ENCODE measurements around the gene STAT2.
"Not testable (repeated sequence)": the region's sequence is repeated elsewhere in the genome, so short reads cannot be mapped to it uniquely, and the experiment has no call there.

Gene STAT2

GRCh38 chr12:56361487-56362129 is 1.7 kb upstream of the STAT2 start:
- no peak for DNase-seq

DNA sequence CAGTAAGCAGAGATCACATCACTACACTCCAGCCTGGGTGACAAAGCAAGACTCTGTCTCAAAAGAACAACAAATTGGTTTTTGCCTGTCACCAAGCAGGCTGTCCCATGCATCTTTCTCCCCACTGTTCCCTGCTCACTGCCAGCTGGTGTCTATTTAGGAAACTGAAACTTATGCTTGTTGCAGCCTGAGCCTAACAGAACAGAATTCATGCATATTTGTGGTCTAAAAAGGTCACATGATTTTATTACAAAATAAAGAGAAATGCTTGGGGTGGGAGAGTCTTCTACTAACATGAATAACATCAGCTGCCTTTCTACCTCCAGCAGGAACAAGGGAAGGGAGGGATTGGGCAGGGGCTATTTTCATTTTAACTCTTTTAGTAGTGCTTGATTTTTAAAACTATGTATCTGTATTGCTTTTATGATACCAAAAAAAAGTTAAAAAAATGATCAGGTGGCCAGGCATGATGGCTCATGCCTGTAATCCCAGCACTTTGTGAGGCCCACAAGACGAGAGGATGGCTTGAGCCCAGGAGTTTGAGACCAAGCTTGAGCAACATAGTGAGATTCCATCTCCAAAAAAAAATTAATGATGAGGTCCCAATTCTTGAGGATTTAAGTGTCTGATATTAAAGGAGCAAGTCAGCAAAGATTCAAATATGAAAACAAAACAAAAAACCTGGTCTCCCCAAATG is 923 bp downstream of the STAT2 start:
- no peak for DNase-seq

DNA sequence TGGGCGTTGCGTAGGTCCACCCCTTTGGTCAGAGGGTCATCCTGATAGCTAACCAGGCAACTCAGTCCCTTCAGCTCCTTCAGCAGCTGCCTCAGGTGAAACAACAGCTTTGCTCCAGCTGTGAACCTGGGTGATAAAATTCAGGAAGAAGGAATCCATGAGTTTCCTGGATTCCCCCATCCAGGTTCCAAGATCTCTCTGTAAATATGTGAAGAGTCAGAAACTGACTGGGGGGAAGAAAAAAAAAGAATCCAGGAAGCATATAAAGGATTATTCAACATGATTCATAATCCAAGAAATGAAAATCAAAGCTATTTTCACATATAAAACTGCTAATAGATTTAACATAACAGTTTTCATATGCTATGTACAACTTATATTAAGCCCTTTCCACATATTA is 8.6 kb downstream of the STAT2 start:
- DNase-seq: no peak

DNA sequence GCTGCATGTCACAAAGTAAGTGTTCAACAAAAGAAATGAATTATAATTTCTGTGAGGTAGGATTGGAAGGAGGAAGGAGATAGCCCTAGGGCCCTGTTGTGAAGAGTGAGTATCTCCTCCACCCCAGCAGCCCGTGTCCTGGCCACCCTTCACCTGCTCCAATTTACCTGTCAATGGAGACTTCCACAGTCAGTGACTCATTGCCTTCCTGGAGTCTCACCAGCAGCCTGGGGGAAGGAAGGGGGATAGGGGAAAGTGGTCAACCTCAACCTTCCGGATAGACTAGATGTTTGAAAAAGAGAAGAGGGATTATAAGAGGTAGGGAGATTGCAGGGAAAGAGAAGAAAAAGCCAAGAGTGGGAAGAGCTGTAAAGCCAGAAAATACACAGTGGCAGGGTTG is 9.2 kb downstream of the STAT2 start:
- no peak for DNase-seq

DNA sequence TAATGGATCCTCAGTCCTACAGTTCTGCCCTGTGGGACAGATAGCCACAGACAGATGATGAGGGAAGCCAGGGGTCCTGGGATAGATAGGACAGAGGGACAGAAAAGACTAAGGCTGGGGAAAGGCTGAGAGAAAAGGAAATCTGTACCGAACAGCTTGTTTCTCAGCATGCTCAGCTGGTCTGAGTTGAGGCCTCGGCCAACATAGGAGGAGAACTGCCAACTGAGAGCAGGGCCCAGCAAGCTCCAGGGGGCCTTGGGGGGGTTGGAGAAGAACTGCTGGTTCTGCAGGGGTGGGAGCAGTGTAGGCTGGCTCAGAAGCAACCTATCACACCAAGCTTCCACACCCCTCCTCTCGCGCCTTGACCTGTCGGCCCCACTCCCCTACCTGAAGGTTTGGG is 11.1 kb downstream of the STAT2 start:
- DNase-seq: no peak

DNA sequence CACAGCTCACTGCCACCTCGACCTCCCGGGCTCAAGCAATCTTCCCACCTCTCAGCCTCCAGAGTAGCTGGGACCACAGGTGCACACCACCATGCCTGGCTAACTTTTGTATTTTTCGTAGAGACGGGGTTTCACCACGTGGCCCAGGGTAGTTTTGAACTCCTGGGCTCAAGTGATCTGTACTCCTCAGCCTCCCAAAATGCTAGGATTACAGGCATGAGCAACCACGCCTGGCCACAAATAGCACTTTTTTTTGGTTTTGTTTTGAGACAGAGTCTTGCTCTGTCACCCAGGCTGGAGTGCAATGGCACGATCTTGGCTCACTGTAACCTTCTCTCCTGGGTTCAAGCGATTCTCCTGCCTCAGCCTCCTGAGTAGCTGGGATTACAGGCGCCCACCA is 12.7 kb downstream of the STAT2 start:
- DNase-seq: not testable (repeated sequence)

GRCh38 chr12:56346675-56347074 is 13.2 kb downstream of the STAT2 start:
- no peak for DNase-seq

DNA sequence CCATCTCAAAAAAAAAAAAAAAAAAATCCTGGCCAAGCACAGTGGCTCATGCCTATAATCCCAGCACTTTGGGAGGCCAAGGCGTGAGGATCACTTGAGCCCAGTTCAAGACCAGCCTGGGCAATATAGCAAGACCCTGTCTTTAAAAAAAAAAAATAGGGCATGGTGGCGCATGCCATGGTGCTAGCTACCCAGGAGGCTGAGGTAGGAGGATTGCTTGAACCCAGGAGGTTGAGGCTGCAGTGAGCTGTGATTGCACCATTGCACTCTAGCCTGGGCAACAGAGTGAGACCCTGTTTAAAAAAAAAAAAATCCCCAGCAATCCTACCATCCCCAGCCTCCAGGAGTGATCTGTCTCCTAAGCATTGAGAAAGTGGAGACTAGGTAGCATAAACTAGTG is 17.6 kb downstream of the STAT2 start:
- DNase-seq: not testable (repeated sequence)

GRCh38 chr12:56341616-56342015 is 18.3 kb downstream of the STAT2 start:
- DNase-seq: no peak

GRCh38 chr12:56339158-56339422 is 20.8 kb downstream of the STAT2 start:
- DNase-seq: no peak

DNA sequence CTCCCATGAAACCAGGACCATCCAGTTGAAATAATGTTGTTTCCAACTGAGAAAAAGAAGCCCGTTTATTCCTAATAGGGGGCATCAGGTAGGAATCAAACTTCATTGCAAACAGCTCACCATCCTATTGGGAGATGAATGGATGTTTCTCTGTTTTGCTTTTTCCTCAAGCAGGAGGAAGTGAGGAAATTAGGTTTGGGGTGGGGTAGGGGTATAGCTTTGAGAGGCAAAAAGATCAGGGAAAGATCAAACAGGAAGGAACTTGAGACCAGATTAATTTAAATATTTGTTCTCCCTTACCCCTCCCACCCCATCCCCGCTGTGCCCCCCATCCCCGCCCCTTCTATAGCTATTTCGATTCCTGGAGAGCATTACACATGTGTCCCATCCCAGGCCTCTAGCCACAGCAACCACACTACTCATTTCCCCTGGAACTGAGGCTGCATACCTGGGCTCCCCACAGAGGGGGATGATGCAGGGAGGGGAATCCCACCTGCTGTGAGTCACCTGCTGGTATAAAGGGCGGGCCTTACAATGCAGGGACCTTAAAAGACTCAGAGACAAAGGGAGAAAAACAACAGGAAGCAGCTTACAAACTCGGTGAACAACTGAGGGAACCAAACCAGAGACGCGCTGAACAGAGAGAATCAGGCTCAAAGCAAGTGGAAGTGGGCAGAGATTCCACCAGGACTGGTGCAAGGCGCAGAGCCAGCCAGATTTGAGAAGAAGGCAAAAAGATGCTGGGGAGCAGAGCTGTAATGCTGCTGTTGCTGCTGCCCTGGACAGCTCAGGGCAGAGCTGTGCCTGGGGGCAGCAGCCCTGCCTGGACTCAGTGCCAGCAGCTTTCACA is 21.4 kb downstream of the STAT2 start, which contains the start of gene IL23A:
Gene IL23A (plus strand): TSS at position 577 of the 850 bp plus-strand sequence. CDS start 161 bp downstream, at position 738.
- peak; percentile 31 for DNase-seq

DNA sequence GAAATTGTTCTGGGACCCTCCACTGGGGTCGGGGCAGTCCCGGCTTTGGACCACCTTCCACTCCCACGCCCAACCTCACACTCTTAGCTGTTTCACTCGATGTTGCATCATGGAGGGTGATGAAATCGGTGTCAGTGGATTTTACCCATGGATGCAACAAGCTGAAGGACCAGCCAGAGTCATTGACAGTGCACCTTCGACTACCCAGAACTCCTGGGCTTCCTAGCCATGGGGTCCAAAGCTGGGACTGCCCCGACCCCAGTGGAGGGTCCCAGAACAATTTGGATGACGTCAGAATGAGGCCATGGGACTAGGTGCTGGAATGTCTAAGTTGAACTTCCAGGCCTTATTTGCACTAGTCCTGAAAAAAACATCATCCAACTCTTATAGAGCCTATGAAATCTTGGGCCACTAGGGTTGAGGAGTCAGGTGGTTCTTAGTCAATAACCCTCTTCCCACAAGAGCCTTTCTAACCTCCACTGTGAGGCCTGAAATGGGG is 22.1 kb downstream of the STAT2 start:
- DNase-seq: no peak

GRCh38 chr12:56336361-56337167 is 23.3 kb downstream of the STAT2 start:
- no peak for DNase-seq

DNA sequence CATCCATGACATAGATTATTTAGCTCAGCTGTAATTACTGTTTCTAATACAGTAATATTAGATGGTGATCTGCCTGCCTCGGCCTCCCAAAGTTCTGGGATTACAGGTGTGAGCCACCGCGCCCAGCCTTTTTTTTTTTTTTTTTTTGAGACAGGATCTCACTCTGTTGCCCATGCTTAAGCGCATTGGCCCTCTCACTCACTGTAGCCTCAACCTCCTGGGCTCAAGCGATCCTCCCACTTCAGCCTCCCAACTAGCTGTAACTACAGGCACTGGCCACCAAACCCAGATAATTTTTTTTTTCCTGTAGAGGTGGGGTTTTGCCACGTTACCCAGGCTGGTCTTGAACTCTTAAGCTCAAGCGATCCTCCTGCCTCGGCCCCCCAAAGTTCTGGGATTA is 24.4 kb downstream of the STAT2 start:
- DNase-seq: not testable (repeated sequence)

GRCh38 chr12:56334490-56334793 is 25.5 kb downstream of the STAT2 start:
- DNase-seq: no peak

- peak; percentile 97 for DNase-seq
These were observed 26.0 kb downstream of the STAT2 start, which contains the start of gene PAN2 for GRCh38 chr12:56333679-56334489. PAN2 (minus strand) TSS chr12:56334000; CDS start chr12:56333094, 906 bp downstream.

DNA sequence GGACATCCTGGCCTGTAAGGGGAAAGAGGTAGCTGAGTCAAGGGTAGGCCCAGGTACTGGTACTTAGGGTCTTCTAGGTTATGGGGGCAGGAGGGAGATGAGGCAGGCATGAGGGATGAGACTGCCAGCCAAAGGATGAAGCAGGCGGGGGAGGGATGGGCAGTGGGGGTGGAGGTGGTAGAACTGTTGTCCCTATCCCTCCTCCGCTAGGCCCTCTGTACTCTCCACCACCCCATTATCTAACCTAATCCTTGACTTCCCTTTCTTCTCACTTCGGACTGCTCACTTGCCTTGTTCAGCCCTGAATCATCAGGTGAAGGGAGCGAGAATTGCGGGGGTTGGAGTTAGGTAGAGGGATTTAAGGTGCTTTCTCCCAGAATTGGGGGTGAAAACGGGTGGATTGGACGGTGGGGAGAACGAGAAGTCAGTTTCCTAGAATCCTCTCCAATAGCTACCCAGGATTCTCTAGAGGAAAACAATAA is 26.7 kb downstream of the STAT2 start:
- DNase-seq: no peak

DNA sequence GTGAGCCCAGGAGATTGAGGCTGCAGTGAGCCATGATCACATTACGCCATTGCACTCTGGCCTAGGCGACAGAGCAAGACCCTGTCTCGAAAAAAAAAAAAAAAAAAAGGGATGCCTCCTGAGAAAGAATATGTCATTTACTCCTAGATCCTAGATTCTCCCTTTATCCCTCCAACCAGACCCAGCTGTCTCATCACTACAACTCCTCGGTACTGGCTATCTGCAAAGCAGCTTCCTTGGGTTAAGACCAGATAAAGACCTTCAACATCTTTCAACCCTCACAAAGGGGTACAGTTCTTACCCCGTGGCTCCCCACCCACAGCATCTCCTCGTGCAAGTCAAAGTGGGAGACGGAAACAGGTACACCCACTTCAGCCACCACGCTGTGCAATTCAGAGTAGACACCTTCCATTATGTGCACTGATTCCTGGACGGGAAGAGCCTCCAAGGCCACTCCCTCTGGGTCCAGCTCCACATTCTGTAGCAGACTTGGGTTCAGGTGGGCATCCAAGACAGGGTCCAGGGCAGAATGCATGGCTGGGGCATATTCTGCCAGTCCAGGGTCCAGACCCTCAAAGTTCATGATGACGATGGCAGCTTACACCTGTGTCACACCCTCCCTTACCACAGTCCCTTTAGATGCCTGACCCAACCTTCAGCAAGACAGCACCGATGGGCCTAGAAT is 27.3 kb downstream of the STAT2 start:
- no peak for DNase-seq

GRCh38 chr12:56330936-56331490 is 28.9 kb downstream of the STAT2 start:
- DNase-seq: no peak

DNA sequence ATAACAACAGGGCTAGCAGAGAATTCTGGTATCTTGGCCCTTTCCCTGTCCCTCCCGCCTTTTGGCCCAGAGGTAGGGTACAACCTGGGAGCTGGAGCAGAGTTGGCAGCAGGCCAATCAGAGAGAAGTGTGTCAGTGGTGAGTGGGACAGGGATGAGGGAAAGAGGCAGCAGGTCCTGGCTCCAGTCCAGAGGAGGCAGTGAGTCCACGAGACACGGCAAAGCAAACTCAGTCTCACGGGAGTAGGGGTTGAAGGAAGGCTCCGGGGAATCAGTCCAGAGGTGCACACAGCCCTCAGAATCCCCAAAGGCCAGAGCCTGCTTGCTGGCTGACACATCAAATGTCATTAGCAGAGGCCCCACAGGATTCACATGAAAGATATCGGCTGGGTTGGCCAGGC is 33.4 kb downstream of the STAT2 start:
- DNase-seq: no peak

GRCh38 chr12:56326126-56326525 is 33.8 kb downstream of the STAT2 start:
- DNase-seq: no peak

Measured in NCI-H510A (cell line).